Measurements from ENCODE around the gene ANXA3.

ANXA3 gene

DNA sequence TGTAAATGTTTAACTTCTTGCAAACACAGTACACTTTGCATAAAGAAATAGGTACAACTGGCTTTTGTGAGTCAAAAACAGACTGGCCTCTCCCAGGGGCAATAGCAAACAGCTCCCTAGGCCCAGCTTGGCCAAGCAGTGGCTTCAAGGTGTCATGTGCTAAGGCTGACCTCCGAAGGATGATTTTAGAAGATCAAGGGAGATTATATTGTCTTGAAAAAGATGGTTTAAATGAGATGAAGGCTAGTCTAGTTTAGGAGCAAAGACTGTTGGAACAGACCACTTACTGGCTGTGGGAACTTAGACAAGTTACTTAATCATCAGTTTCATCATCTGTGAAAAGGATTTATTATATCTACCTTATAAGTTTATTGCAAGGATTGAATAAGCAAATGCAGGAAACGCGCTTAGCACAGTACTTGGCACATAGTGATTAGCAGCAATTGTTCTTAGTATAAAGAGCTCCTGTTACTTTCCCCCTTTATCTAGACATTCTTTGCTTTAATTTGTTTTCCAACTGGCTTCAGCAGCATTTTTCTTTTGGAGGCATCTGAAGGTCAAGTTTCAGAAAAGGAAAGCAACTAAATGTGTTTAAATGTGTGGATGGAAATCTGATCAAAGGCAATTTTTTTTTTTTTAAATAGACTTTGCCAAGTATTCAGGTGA lies 17.2 kb downstream of the ANXA3 start:
- TF ChIP-seq, protein P1, sequence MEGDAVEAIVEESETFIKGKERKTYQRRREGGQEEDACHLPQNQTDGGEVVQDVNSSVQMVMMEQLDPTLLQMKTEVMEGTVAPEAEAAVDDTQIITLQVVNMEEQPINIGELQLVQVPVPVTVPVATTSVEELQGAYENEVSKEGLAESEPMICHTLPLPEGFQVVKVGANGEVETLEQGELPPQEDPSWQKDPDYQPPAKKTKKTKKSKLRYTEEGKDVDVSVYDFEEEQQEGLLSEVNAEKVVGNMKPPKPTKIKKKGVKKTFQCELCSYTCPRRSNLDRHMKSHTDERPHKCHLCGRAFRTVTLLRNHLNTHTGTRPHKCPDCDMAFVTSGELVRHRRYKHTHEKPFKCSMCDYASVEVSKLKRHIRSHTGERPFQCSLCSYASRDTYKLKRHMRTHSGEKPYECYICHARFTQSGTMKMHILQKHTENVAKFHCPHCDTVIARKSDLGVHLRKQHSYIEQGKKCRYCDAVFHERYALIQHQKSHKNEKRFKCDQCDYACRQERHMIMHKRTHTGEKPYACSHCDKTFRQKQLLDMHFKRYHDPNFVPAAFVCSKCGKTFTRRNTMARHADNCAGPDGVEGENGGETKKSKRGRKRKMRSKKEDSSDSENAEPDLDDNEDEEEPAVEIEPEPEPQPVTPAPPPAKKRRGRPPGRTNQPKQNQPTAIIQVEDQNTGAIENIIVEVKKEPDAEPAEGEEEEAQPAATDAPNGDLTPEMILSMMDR (conservative IDR thresholded peaks at IDR 0.05; ENCODE audit: low read depth, low read length) = no peak
- Histone ChIP-seq H3K9ac (peak overlapping the region; percentile 50; the same call in 1 of the 2 replicates), H3K4me3 (IDR thresholded peaks at IDR 0.05; ENCODE audit: insufficient read depth, low read depth, low read length) (no peak overlapping the region), H4K20me1 (ENCODE audit: insufficient read depth) (no peaks in the 10 kb centered on the region), H3K79me2 (ENCODE audit: insufficient read depth, low read depth) (no peaks in the 10 kb centered on the region), H3K27ac (peak overlapping the region; percentile 87), H2AFZ (ENCODE audit: low read depth) (peak overlapping the region; percentile 73; the same call in 1 of the 2 replicates), H3K36me3 (ENCODE audit: insufficient read depth) (no peaks in the 10 kb centered on the region), H3K27me3 (ENCODE audit: insufficient read depth, low read depth) (no peaks in the 10 kb centered on the region), H3K4me2 (peak overlapping the region; percentile 74), H3K4me1 (ENCODE audit: low read depth, poor library complexity, severe bottlenecking) (peaks cover 71% of the 10 kb centered on the region)

DNA sequence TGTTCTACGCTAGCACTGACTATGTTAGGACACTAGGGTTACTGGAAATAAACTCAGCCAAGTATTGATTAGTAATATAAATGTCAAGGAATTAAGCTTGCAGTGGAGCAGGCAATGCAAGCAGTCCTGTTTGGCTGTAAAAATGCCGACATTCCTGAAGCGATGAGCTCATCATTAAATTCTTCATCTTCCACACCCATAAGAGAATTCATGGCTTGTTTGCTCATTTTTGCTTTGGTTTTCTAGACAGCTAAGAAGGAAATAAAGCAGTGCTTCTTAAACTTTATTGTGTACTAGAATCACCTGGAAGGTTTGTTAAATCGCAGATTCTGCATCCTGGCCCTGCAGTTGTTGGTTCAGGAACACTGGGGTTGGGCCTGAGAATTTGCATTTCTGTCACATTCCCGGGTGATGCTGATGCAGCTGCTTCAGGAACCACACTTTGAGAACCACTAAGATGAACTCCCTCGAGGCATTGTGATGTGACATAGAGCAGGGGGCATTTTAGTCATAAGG lies 17.8 kb downstream of the ANXA3 start:
- Histone ChIP-seq H3K4me2 (peak overlapping the region; percentile 74; the same call in 1 of the 2 replicates), H3K27me3 (ENCODE audit: insufficient read depth, low read depth) (no peaks in the 10 kb centered on the region), H3K4me1 (ENCODE audit: low read depth, poor library complexity, severe bottlenecking) (peaks cover 71% of the 10 kb centered on the region), H3K4me3 (IDR thresholded peaks at IDR 0.05; ENCODE audit: insufficient read depth, low read depth, low read length) (no peak overlapping the region), H2AFZ (ENCODE audit: low read depth) (no peak overlapping the region), H4K20me1 (ENCODE audit: insufficient read depth) (no peaks in the 10 kb centered on the region), H3K27ac (no peak overlapping the region), H3K36me3 (ENCODE audit: insufficient read depth) (no peaks in the 10 kb centered on the region), H3K9ac (no peak overlapping the region), H3K79me2 (ENCODE audit: insufficient read depth, low read depth) (no peaks in the 10 kb centered on the region)
- TF ChIP-seq, protein P1 (conservative IDR thresholded peaks at IDR 0.05; ENCODE audit: low read depth, low read length) = no peak

DNA sequence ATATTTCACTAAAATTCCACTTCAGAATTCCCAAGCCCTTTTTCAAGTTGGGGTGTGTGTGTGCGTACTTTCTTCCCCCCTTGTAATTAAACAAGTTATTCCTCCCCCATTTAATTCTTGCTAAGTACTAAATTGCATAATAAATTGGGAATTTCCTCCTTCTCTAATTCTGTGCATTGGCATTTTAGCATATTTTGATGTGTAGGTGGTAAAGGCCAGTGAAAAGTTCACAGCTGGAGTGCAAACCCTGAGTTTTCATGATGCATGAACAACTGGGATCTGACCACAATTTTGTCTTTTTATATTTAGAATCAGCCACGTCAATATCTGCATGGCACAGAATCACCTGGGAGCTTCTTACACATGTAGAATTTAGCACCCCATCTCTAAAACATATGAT lies 18.5 kb downstream of the ANXA3 start:
- no peak overlapping the region for H3K9ac ChIP-seq
- H3K4me1 ChIP-seq (ENCODE audit: low read depth, poor library complexity, severe bottlenecking) = peaks cover 70% of the 10 kb centered on the region
- no peaks in the 10 kb centered on the region for H3K36me3 ChIP-seq (ENCODE audit: insufficient read depth)
- no peaks in the 10 kb centered on the region for H3K79me2 ChIP-seq (ENCODE audit: insufficient read depth, low read depth)
- H4K20me1 ChIP-seq (ENCODE audit: insufficient read depth) = no peaks in the 10 kb centered on the region
- H3K4me3 ChIP-seq (IDR thresholded peaks at IDR 0.05; ENCODE audit: insufficient read depth, low read depth, low read length) = no peak overlapping the region
- TF ChIP-seq, protein P1 (conservative IDR thresholded peaks at IDR 0.05; ENCODE audit: low read depth, low read length) = no peak
- no peaks in the 10 kb centered on the region for H3K27me3 ChIP-seq (ENCODE audit: insufficient read depth, low read depth)
- peak overlapping the region; percentile 74; the same call in 1 of the 2 replicates for H3K4me2 ChIP-seq
- H3K27ac ChIP-seq = no peak overlapping the region
- H2AFZ ChIP-seq (ENCODE audit: low read depth) = no peak overlapping the region

DNA sequence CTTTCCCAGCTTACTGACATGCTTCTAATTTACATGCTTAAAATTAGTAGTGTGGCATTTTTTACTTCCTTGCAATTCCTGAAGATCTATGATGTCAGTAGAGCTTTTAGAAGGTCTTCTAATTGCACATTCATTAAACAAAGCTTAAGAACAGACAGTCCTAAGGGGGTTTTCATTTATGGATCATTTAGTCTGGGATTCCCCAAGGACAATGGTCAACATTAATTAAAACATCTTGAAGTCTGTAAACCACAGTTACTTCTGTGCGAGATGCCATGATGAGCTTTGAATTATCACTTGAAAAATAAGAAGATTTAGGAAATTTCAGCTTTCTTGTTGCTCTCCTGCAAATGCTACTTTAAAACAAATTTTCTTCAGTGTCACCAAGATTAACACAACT lies 20.2 kb downstream of the ANXA3 start:
- H3K36me3 ChIP-seq (ENCODE audit: insufficient read depth) = no peaks in the 10 kb centered on the region
- no peak overlapping the region for H3K9ac ChIP-seq
- no peak overlapping the region for H2AFZ ChIP-seq (ENCODE audit: low read depth)
- H4K20me1 ChIP-seq (ENCODE audit: insufficient read depth) = no peaks in the 10 kb centered on the region
- H3K79me2 ChIP-seq (ENCODE audit: insufficient read depth, low read depth) = no peaks in the 10 kb centered on the region
- H3K4me2 ChIP-seq = no peak overlapping the region
- peaks cover 54% of the 10 kb centered on the region for H3K4me1 ChIP-seq (ENCODE audit: low read depth, poor library complexity, severe bottlenecking)
- H3K27ac ChIP-seq = no peak overlapping the region
- no peaks in the 10 kb centered on the region for H3K27me3 ChIP-seq (ENCODE audit: insufficient read depth, low read depth)
- TF ChIP-seq, protein P1 (conservative IDR thresholded peaks at IDR 0.05; ENCODE audit: low read depth, low read length) = no peak
- no peak overlapping the region for H3K4me3 ChIP-seq (IDR thresholded peaks at IDR 0.05; ENCODE audit: insufficient read depth, low read depth, low read length)
